Loucy (cell line): ENCODE measurements around the gene KRTAP4-11.

Experiments used
- EZH2phosphoT487 ChIP-seq: fragments of 200-600 bp; IDR thresholded peaks from 2 replicates; pipeline ENCODE4 v1.6.1; 2018; ENCODE audit warnings: antibody characterized with exemption, mild to moderate bottlenecking, moderate library complexity, borderline replicate concordance
- TF ChIP-seq, protein P1 (sequence below): fragments of 200-600 bp; sonication (generic); conservative IDR thresholded peaks from 2 replicates; pipeline ENCODE4 v1.5.1; 2014; ENCODE audit warnings: mild to moderate bottlenecking, antibody characterized with exemption, low read length

DNA sequence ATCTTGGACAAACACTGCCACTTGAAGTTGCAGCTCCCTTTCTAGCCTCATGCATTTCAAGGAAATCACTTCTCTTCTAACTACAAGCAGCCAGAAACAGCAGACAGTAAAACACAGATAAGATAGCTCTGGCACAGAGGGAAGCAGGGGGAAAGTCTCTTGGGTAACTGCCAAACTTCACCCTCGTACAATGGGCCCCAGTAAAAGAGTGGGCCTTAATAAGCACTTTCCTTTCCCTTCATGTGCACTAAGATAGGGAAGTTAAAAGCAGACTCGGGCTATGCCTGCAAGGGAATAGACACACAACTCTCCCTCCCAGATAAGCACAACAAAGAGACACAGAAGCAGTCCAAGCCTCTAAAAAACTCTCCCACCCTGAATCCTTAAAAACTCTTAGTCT is 35.7 kb upstream of the KRTAP4-11 start:
- TF ChIP-seq, protein P1, sequence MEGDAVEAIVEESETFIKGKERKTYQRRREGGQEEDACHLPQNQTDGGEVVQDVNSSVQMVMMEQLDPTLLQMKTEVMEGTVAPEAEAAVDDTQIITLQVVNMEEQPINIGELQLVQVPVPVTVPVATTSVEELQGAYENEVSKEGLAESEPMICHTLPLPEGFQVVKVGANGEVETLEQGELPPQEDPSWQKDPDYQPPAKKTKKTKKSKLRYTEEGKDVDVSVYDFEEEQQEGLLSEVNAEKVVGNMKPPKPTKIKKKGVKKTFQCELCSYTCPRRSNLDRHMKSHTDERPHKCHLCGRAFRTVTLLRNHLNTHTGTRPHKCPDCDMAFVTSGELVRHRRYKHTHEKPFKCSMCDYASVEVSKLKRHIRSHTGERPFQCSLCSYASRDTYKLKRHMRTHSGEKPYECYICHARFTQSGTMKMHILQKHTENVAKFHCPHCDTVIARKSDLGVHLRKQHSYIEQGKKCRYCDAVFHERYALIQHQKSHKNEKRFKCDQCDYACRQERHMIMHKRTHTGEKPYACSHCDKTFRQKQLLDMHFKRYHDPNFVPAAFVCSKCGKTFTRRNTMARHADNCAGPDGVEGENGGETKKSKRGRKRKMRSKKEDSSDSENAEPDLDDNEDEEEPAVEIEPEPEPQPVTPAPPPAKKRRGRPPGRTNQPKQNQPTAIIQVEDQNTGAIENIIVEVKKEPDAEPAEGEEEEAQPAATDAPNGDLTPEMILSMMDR: no peak
- no peak for TF ChIP-seq EZH2phosphoT487
